ENCODE measurements around the gene PPP6R3. TPM values are rescaled to one million over a fixed set of nuclear protein-coding genes. Genes with fewer than 3 reads are reported as not detected.

Gene PPP6R3
- total and polyA plus RNA-seq, 2 donors (not counting 3 experiments of a cell fraction or from before 2014, with no cell fraction given): 31.7 to 98.8 TPM

DNA sequence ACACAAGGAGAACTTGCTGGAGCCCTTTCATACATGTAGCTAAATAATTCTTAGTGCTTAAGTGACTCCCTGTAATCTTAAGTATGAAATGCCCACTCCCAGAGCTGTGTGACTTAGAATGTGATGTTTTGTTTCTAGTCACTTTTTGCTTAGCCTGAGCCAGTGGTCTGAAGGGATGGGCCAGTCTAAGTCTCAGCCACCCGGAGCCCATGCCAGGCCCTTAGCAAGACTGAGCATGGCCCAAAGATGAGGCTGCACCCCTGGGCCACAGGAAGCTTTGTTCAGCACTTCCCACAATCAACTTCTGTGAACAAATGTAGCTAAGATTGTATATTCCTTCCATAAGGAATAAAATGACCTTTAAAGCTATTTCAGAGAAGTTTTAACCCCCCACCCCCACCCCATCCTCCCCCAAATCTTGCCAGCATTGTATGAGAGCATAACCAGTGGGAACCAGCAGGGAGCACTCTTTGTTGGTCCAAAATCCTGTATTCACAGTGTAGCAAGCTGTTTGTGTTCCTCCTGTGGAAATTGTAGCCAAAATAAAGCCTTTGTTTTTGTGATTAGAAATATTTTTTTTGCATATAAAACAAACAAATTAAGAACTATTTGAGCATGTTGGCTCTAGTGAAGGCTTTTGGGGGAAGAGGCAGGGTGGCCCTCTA, 150.0 kb downstream of the PPP6R3 start:
- Histone ChIP-seq H4K20me1 (replicated peaks; ENCODE audit: control insufficient read depth, extremely low read depth, insufficient read depth, low read length) (no peaks in the 10 kb centered on the region), H3K27ac (ENCODE audit: insufficient read depth, low read depth, low read length) (no peak overlapping the region), H3K4me2 (ENCODE audit: insufficient read depth, low read length) (no peak overlapping the region), H3K9ac (replicated peaks; ENCODE audit: extremely low read depth, insufficient read depth, low read length) (no peak overlapping the region), H3K9me1 (replicated peaks; ENCODE audit: control insufficient read depth, extremely low read depth, insufficient read depth, low read length) (no peaks in the 10 kb centered on the region), H2AFZ (ENCODE audit: low read depth, low read length) (no peak overlapping the region), H3K4me3 (replicated peaks in 1 of 3; ENCODE audit: insufficient read depth in 1 of 3, low read depth in 1 of 3, low read length in 3 of 3) (no peak overlapping the region), H3K36me3 (ENCODE audit: control insufficient read depth in 2 of 2, extremely low read depth in 1 of 2, insufficient read depth in 2 of 2, low read length in 2 of 2) (peaks cover 32 to 34% of the 10 kb centered on the region in 2 experiments), H3K27me3 (ENCODE audit: control insufficient read depth in 2 of 2, insufficient read depth in 2 of 2, low read length in 2 of 2) (no peaks in the 10 kb centered on the region), H3K9me3 (replicated peaks; ENCODE audit: control insufficient read depth, insufficient read depth, low read length) (no peaks in the 10 kb centered on the region), H3K79me2 (ENCODE audit: control insufficient read depth, insufficient read depth, low read length) (no peaks in the 10 kb centered on the region), H3K4me1 (ENCODE audit: control insufficient read depth, extremely low read depth, insufficient read depth, low read length) (no peaks in the 10 kb centered on the region)
- no TSS peak for BruUV-seq (replicated peaks)
- intact Hi-C loops (cut with micrococcal nuclease) (no loop called here), dilution Hi-C loops (cut with MboI; ENCODE audit: extremely low pct_ligation_motif_present, low sequenced_read_pairs) (no loop called here)
- TF ChIP-seq, protein P1, sequence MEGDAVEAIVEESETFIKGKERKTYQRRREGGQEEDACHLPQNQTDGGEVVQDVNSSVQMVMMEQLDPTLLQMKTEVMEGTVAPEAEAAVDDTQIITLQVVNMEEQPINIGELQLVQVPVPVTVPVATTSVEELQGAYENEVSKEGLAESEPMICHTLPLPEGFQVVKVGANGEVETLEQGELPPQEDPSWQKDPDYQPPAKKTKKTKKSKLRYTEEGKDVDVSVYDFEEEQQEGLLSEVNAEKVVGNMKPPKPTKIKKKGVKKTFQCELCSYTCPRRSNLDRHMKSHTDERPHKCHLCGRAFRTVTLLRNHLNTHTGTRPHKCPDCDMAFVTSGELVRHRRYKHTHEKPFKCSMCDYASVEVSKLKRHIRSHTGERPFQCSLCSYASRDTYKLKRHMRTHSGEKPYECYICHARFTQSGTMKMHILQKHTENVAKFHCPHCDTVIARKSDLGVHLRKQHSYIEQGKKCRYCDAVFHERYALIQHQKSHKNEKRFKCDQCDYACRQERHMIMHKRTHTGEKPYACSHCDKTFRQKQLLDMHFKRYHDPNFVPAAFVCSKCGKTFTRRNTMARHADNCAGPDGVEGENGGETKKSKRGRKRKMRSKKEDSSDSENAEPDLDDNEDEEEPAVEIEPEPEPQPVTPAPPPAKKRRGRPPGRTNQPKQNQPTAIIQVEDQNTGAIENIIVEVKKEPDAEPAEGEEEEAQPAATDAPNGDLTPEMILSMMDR (IDR thresholded peaks at IDR 0.05; ENCODE audit: extremely low read depth in 1 of 2, insufficient read depth in 1 of 2, low read depth in 1 of 2, low read length in 2 of 2): peak; percentile 5 to 17
- TF ChIP-seq GATA2 (IDR thresholded peaks at IDR 0.05; ENCODE audit: insufficient read depth, insufficient read length, low read depth, low read length): no peak
- DNase-seq (ENCODE audit: low read depth, low spot score): no peak
- CTCF ChIA-PET: interaction anchor here (0.8 to 1.8 kb wide), 7 partner anchors 10 to 479 kb away, joined by 3 to 11 read pairs (median 4); no protein-coding TSS in a partner anchor
- FAIRE-seq: no peak
- POLR2A ChIA-PET: no interaction called here

DNA sequence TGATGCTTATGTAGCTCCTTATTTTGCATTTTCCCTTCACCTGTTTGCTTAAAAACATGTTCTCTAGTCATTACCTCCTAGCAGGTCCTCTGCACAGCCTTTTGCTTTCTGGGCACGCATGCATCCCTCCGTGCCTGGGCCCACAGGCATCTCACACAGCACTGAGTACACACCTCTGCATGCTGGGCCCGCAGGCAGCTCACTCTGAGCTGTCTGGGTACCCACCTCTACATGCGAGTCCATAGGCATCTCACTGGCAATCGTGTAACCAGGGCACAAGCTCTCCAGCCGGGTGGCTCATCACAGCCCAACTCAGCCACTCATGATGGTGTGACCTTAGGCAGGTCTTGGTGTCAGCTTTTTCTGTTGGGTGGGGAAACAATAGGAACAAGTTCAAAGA, 155.1 kb downstream of the PPP6R3 start:
- no peak for DNase-seq (ENCODE audit: low read depth, low spot score)
- no peaks in the 10 kb centered on the region for H3K4me1 ChIP-seq (ENCODE audit: control insufficient read depth, extremely low read depth, insufficient read depth, low read length)
- H3K9me3 ChIP-seq (replicated peaks; ENCODE audit: control insufficient read depth, insufficient read depth, low read length): no peaks in the 10 kb centered on the region
- H3K4me3 ChIP-seq (replicated peaks in 1 of 3; ENCODE audit: insufficient read depth in 1 of 3, low read depth in 1 of 3, low read length in 3 of 3): no peak overlapping the region
- peaks cover 17 to 22% of the 10 kb centered on the region in 2 experiments for H3K36me3 ChIP-seq (ENCODE audit: control insufficient read depth in 2 of 2, extremely low read depth in 1 of 2, insufficient read depth in 2 of 2, low read length in 2 of 2)
- no peaks in the 10 kb centered on the region for H3K9me1 ChIP-seq (replicated peaks; ENCODE audit: control insufficient read depth, extremely low read depth, insufficient read depth, low read length)
- no peaks in the 10 kb centered on the region for H4K20me1 ChIP-seq (replicated peaks; ENCODE audit: control insufficient read depth, extremely low read depth, insufficient read depth, low read length)
- no peak overlapping the region for H3K9ac ChIP-seq (replicated peaks; ENCODE audit: extremely low read depth, insufficient read depth, low read length)
- no peak overlapping the region for H2AFZ ChIP-seq (ENCODE audit: low read depth, low read length)
- H3K4me2 ChIP-seq (ENCODE audit: insufficient read depth, low read length): no peak overlapping the region
- CTCF ChIA-PET: interaction anchor here (0.5 to 1.4 kb wide), 3 partner anchors 9 to 172 kb away, joined by 3 to 4 read pairs (median 4); no protein-coding TSS in a partner anchor
- TF ChIP-seq GATA2 (IDR thresholded peaks at IDR 0.05; ENCODE audit: insufficient read depth, insufficient read length, low read depth, low read length) (no peak), EZH2 (IDR thresholded peaks at IDR 0.05; ENCODE audit: borderline replicate concordance, low read depth, low read length, severe bottlenecking) (no peak)
- TF ChIP-seq, protein P2, sequence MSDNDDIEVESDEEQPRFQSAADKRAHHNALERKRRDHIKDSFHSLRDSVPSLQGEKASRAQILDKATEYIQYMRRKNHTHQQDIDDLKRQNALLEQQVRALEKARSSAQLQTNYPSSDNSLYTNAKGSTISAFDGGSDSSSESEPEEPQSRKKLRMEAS (IDR thresholded peaks at IDR 0.05; ENCODE audit: insufficient read depth, insufficient read length): no peak
- TF ChIP-seq, protein P1 (IDR thresholded peaks at IDR 0.05; ENCODE audit: extremely low read depth in 1 of 2, insufficient read depth in 1 of 2, low read depth in 1 of 2, low read length in 2 of 2): no peak
- no TSS peak for BruUV-seq (replicated peaks)
- no peak overlapping the region for H3K27ac ChIP-seq (ENCODE audit: insufficient read depth, low read depth, low read length)
- POLR2A ChIA-PET: no interaction called here
- no peak for FAIRE-seq
- dilution Hi-C loops (cut with MboI; ENCODE audit: extremely low pct_ligation_motif_present, low sequenced_read_pairs) (no loop called here), intact Hi-C loops (cut with micrococcal nuclease) (no loop called here)
- H3K27me3 ChIP-seq (ENCODE audit: control insufficient read depth in 2 of 2, insufficient read depth in 2 of 2, low read length in 2 of 2): no peaks in the 10 kb centered on the region
- H3K79me2 ChIP-seq (ENCODE audit: control insufficient read depth, insufficient read depth, low read length): no peaks in the 10 kb centered on the region

Data from endothelial cell of umbilical vein (primary cell).